ENCODE measurements around the gene POU2AF3.

DNA sequence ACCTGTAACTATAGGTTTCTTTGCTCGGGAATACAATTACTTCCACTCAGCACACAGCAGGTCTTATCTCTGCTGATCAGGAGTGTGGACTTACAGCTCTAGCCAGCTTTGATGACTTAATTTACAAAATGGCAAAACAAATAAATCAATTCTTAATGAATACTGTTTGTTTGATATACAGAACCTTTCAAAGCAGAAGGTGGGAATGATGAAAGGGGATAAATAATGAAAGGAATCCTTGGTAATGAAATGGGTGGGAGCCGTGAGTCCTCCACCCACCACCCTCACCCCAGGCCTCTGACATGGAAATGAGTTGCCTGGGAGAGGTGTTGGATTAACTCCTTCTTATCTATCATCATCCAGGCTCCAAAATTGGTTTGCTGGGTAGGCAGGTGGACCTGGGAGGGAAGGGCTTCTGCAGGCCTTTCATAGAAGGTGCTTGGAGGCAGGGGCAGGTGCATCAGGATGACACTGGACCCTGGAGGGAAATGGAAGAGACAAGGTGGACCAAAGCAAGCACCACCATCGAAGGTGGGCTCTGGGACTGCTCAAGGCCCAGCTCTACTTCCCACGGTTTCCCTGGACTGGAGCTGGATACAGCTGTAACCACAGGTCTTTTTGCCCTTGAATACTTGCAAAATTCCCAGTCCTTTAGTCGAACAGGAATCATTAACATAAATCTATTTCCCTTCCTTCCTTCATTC is 57.8 kb downstream of the POU2AF3 start:
- TF ChIP-seq POLR2AphosphoS5 (IDR thresholded peaks at IDR 0.05; ENCODE audit: borderline replicate concordance, low read depth, low read length): no peak
- no peak for TF ChIP-seq EZH2 (IDR thresholded peaks at IDR 0.05)
- no peak for TF ChIP-seq FOXP2 (optimal IDR thresholded peaks at IDR 0.05; ENCODE audit: control extremely low read depth, extremely low read length, insufficient read depth)

Measured in SK-N-MC (cell line).